Right cardiac atrium (tissue), 5 donors: ENCODE results near the gene WDR41. TPM values are rescaled to one million over a fixed set of nuclear protein-coding genes. Genes with fewer than 3 reads are reported as not detected.

Experiments used
- ATAC-seq, 2 donors: fragments of 200-7000 bp; cut with Tn5 transposase; one replicate each; pipeline versions ENCODE4 v1.8.0 to v1.9.1; 2020; ENCODE audit warnings: moderate library complexity in 2 of 2, mild to moderate bottlenecking in 1 of 2
- DNase-seq, 3 donors: peaks; one replicate each; pipeline ENCODE4 v3.0.0-alpha.2; 2020
- H3K27ac ChIP-seq: one replicate; pipeline ENCODE4 v1.5.1; 2013; ENCODE audit warnings: mild to moderate bottlenecking, low read length, control low read depth, moderate library complexity
- H3K27me3 ChIP-seq: one replicate; pipeline ENCODE4 v1.6.1; 2013; ENCODE audit not compliant: control insufficient read depth, insufficient read depth
- H3K4me1 ChIP-seq: one replicate; pipeline ENCODE4 v1.6.1; 2013; ENCODE audit warnings: low read length; ENCODE audit not compliant: control insufficient read depth, insufficient read depth
- H3K4me3 ChIP-seq: one replicate; pipeline ENCODE4 v1.5.1; 2013; ENCODE audit warnings: low read length, control low read depth
- H3K9me3 ChIP-seq: one replicate; pipeline ENCODE4 v1.6.1; 2013; ENCODE audit warnings: low read length; ENCODE audit not compliant: control insufficient read depth
- WGBS: extraction: QIAGEN DNeasy Blood & Tissue Kit; methylation state at CpG from one replicate; pipeline ENCODE4 v1.1.7; 2013; 5-methylcytosine and 5-hydroxymethylcytosine counted together
- intact Hi-C, 4 donors: fragments of 100-400 bp; cut with DNase I; formaldehyde crosslinking; loops; one replicate each; pipeline versions ENCODE4 v1.11.0 to v1.14.0; 2022 to 2023
- polyA plus RNA-seq: library from polyadenylated mRNA; stranded (reverse); fragments of 200-250 nt; gene quantifications from one replicate; pipeline ENCODE4 v1.2.3, GENCODE V29; 2013
- total RNA-seq, 4 donors: library from RNA; stranded (reverse); fragmentation: NEBNext Ultra II Directional; extraction: Animal tissue kit (Norgen Biotek cat#: 25700); gene quantifications; one replicate each; pipeline ENCODE4 v1.2.1, GENCODE V29; 2021
- donor health status: healthy with polysubstance abuse.
- donor health status: DM: no; HTN: yes; CAD: no.
- donor health status: DM: no; HTN: no; CAD: no.
- donor health status: DM: no; HTN: yes; CAD: no; lungs with severe emphysema.
- donor health status: DM: yes; HTN: yes; CAD: no.

Gene WDR41
- total and polyA plus RNA-seq, 5 donors = 14.6 to 33.9 (median 29.8) TPM

- Histone ChIP-seq H3K27ac (no peak overlapping the region), H3K27me3 (no peaks in the 10 kb centered on the region), H3K4me3 (no peak overlapping the region), H3K9me3 (no peaks in the 10 kb centered on the region), H3K4me1 (no peaks in the 10 kb centered on the region)
- DNase-seq (no peak), ATAC-seq (no peak)
- intact Hi-C loops = no loop called here
- 65% methylated on average over 8 of the region's 8 CpGs for WGBS
Observed at GRCh38 chr5:77425998-77426659, 66.0 kb downstream of the WDR41 start.

GRCh38 chr5:77425420-77425819 lies 66.7 kb downstream of the WDR41 start:
- no peak overlapping the region for H3K4me3 ChIP-seq
- WGBS = 88% methylated on average over 5 of the region's 5 CpGs
- H3K27ac ChIP-seq = no peak overlapping the region
- DNase-seq (no peak), ATAC-seq (peak; percentile 55 to 61)
- H3K9me3 ChIP-seq = no peaks in the 10 kb centered on the region
- no peaks in the 10 kb centered on the region for H3K27me3 ChIP-seq
- H3K4me1 ChIP-seq = no peaks in the 10 kb centered on the region
- intact Hi-C loops = no loop called here

GRCh38 chr5:77424921-77425320 lies 67.2 kb downstream of the WDR41 start:
- no peak overlapping the region for H3K4me3 ChIP-seq
- DNase-seq = no peak
- intact Hi-C loops = no loop called here
- no peaks in the 10 kb centered on the region for H3K9me3 ChIP-seq
- no peaks in the 10 kb centered on the region for H3K4me1 ChIP-seq
- H3K27ac ChIP-seq = no peak overlapping the region
- no peak for ATAC-seq
- WGBS = 85% methylated on average over 2 of the region's 2 CpGs
- no peaks in the 10 kb centered on the region for H3K27me3 ChIP-seq

GRCh38 chr5:77423022-77423750 lies 68.9 kb downstream of the WDR41 start:
- 84% methylated on average over 2 of the region's 2 CpGs for WGBS

GRCh38 chr5:77420940-77421339 lies 71.2 kb downstream of the WDR41 start:
- peaks cover 3% of the 10 kb centered on the region for H3K4me1 ChIP-seq
- ATAC-seq = no peak
- no peak for DNase-seq
- intact Hi-C loops = no loop called here
- no peak overlapping the region for H3K27ac ChIP-seq
- H3K27me3 ChIP-seq = no peaks in the 10 kb centered on the region
- no peak overlapping the region for H3K4me3 ChIP-seq
- WGBS = 74% methylated on average over 3 of the region's 3 CpGs
- H3K9me3 ChIP-seq = no peaks in the 10 kb centered on the region

More at GRCh38 chr5:77423022-77423750, 68.9 kb downstream of the WDR41 start:
- no peak overlapping the region for H3K4me3 ChIP-seq
- H3K4me1 ChIP-seq = peaks cover under 1% of the 10 kb centered on the region
- DNase-seq (no peak), ATAC-seq (no peak)
- no peaks in the 10 kb centered on the region for H3K27me3 ChIP-seq
- H3K27ac ChIP-seq = no peak overlapping the region
- H3K9me3 ChIP-seq = no peaks in the 10 kb centered on the region
- intact Hi-C loops = no loop called here

- Histone ChIP-seq H3K4me1 (peaks cover 3% of the 10 kb centered on the region), H3K27me3 (no peaks in the 10 kb centered on the region), H3K9me3 (no peaks in the 10 kb centered on the region), H3K4me3 (no peak overlapping the region), H3K27ac (no peak overlapping the region)
- intact Hi-C loops = no loop called here
- ATAC-seq (no peak), DNase-seq (no peak)
- 81% methylated on average over 8 of the region's 8 CpGs for WGBS
Observed at GRCh38 chr5:77419644-77420582, 72.2 kb downstream of the WDR41 start.

- no peak for DNase-seq
- intact Hi-C loops = no loop called here
- H3K27ac ChIP-seq = no peak overlapping the region
- 59% methylated on average over 13 of the region's 13 CpGs for WGBS
- H3K4me3 ChIP-seq = no peak overlapping the region
- H3K27me3 ChIP-seq = no peaks in the 10 kb centered on the region
- no peaks in the 10 kb centered on the region for H3K9me3 ChIP-seq
- ATAC-seq = peak in 1 of 2 donors; percentile 51
- H3K4me1 ChIP-seq = peaks cover 3% of the 10 kb centered on the region
Observed at GRCh38 chr5:77418601-77419581, 73.2 kb downstream of the WDR41 start.

- 85% methylated on average over 5 of the region's 5 CpGs for WGBS
Observed at GRCh38 chr5:77418162-77418561, 74.0 kb downstream of the WDR41 start.

GRCh38 chr5:77413049-77413448 lies 79.1 kb downstream of the WDR41 start:
- WGBS = 90% methylated on average over 7 of the region's 7 CpGs
- no peaks in the 10 kb centered on the region for H3K9me3 ChIP-seq
- H3K27ac ChIP-seq = no peak overlapping the region
- no peak overlapping the region for H3K4me3 ChIP-seq
- ATAC-seq (no peak), DNase-seq (no peak)
- intact Hi-C loops = no loop called here
- H3K27me3 ChIP-seq = no peaks in the 10 kb centered on the region
- H3K4me1 ChIP-seq = peaks cover under 1% of the 10 kb centered on the region

More at GRCh38 chr5:77418162-77418561, 74.0 kb downstream of the WDR41 start:
- DNase-seq (no peak), ATAC-seq (no peak)
- Histone ChIP-seq H3K9me3 (no peaks in the 10 kb centered on the region), H3K27ac (no peak overlapping the region), H3K4me3 (no peak overlapping the region), H3K27me3 (no peaks in the 10 kb centered on the region), H3K4me1 (peaks cover 3% of the 10 kb centered on the region)
- intact Hi-C loops = no loop called here
